ENCODE data around the gene VEPH1.

The VEPH1 gene

DNA sequence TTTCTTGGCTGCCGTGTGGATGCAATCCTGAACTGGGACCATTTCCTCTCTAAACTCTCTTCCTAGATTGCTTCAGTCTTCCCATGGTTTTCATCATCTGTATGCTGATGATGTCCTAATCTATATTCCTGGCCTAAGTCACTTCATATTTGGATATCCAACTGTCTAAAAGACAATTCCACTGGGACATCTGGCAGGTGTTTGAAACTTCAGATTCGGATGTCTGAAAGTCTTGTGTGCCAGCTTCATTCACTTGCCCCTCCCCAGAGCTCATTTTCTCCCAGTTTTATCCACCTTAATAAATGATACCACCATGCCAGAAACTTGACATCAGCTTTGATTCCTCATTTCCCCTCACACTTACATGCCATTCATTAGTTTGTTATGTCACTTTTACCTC, 201.5 kb downstream of the VEPH1 start:
- no peak for DNase-seq (ENCODE audit: low read depth)

DNA sequence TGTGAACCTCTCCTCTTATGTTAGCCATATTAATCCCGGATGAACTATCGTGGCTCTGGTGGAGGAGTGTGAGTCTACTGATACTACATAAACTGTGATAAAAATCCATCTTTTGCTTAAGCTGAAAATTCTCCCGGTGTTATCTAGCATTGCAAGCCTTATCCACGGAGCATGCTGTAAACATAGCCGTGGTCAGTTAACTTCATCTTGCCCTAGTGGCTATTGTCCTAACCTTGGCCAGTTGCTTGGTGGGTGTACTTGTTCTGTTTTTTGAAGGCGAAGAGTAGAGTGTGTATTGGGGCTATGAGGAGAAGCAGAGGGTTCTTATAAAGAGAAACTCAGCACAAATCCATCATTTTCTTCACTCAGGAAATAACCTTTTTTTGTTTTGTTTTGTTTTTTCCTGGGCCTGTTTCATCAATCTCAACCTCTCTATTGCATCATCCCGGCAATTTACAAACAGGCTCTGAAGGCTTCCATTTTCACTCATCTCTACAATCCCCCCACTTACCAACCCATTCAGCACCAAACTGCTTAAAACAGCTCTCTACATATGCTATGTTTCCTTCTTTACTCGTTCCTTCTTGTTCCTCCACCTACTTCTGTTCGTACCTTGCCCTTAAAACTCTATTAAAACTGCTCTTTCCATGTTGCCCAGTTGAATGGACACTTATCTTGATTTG, 202.1 kb downstream of the VEPH1 start:
- DNase-seq (ENCODE audit: low read depth), result no peak

DNA sequence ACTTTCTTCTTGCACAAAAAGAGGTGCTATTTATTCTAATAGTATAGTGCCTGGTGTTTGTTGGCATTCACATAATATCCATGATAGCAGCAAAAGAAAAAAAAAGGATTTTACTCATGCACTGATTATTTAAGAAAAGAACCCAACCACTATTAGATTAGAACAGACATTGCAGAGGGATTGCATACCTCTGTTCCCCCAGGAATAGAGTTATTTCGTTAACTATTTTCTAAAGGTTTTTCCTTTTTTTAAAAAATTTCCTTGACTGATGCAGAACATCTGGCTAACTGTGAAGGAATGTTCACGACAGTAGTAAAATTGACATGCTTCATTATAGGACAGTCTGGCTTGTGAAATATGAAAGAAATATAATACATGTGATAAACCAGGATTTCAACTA, 203.1 kb downstream of the VEPH1 start:
- no peak for DNase-seq (ENCODE audit: low read depth)

DNA sequence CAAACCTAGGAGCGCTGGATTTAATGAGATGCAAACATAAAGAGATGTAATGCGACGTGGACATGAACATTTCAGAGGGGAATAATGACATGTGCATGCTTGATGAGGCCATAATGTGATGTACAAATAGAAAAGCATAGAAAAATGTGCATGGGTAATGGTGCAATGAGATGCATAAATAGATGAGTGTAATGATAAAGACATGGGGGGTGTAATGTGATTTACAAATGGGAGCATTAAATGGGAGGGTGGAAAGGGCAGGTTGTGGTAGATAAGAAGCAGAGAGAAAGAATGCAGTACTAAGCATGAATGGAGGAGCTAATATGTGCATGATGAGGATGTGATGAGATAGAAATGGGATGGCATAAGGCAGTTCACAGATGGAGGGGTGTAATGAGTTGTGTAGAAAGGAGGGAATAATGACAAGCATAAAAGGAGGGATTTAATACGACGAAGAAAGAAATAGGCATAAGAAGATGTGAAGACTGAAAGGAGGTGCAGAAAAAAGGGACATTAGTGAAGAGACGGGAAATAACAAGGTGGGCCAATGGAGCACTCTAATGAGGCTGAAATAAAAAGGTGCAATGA, 205.8 kb downstream of the VEPH1 start:
- DNase-seq (ENCODE audit: low read depth), result no peak

DNA sequence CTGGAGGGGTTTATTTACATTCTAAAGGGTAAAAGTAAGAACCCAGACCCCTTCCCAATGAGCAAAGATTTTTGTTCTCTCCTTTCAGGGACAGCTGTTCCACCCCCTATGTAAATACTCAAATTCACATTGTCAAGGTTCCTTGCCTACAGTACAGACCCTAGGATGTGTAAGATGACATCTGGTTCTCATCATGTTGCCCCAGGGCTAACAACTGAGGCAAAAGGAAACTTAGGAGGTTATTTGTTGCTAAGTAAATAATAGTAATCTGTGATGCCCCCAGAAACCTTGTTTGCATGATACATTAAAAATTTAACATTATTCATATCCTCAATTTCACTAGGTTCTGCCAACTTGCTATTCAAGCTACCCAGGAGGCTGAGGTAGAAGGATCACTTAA, 208.3 kb downstream of the VEPH1 start:
- DNase-seq (ENCODE audit: low read depth), result no peak

DNA sequence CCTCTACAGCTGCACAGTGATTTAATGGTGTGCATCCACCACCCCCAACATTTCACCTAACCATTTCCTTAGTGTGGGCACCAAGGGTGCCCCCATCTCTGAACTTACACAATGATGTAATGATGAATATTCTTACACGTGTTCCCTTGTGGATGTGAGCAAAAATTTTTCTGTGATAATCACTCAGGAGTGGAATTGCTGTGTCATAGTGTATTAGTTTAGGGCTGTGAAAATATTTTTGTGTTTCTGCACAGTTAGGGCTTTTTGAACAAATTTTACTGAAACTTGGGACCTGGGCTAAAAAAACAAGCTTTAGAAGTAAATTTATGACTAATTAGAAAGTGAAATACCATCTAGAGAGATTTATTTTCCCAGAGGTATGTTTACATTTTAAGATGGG, 208.7 kb downstream of the VEPH1 start:
- DNase-seq (ENCODE audit: low read depth), result no peak

DNA sequence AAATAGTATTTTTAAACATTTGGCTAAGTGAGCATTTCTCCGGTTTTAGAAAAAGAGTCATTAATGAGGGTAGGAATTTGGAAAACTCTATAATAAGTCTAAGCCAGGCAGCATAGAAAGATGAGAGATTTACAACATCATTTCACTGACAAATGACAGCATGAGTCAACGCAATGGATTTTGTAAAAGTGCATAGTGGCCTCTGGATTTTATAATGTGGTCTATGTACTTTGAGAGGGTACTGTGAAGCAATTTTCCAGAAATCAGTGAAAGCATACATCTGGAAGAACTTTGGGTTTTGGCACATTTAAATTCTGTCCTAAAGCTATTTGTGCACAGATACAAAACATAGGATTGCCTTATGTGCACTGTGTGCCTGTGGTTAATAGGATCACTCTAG, 212.4 kb downstream of the VEPH1 start:
- DNase-seq (ENCODE audit: low read depth), result no peak

DNA sequence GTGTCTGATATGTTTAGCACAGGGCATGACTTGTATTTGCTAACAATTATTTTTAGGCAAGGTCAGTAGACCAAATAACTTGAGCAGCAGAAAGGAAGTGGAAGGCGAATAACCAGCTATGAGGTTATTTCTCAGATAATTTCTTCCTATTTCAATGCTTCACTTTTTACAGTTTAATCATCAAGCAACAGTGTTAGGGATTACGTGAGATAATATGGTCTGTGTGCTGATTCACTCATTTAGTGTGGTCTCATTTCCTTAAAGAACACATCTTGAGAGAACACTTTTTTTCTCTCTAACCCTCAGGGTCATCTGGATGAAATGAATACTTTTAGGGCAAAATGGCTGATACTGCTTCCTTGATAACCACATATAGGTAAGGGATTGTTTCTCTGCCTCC, 217.2 kb downstream of the VEPH1 start:
- no peak for DNase-seq (ENCODE audit: low read depth)

DNA sequence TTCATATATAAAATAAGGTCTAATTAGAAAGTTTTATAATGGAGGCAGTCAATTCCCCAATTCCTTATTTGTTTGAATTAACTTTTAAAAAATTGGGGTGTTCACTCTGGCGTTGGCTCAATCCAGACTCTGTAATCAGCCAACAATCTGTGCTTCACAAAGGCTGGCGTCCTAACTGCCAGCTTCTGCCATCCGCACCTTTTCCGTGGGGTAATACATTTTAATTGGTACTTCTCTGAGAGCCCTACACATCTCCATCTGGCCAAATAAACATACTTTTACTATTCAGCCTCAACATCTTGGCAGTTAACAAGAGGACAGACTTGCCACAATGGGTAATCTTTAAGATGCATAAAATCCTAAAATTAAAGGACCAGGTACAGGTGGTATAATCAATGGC, 218.1 kb downstream of the VEPH1 start:
- DNase-seq (ENCODE audit: low read depth), result no peak

DNA sequence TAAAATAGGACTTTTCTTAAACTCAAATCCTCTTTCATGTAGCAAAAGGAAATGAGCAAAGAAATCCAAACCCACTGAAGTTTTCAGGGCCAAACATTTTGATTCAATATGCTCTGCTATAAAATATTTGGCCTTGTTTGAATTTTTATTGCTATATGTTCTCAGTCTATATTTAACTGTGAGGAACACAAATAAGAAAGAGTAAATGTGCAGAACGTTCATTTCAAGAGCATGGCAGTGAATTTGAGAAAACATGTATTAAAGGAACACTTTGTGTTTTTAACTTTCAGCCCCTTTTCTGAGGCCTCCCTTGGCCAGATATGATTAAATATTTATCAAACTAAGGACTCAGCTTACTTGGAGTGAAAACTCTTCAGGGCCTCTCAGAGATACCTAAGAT, 218.5 kb downstream of the VEPH1 start:
- DNase-seq (ENCODE audit: low read depth), result no peak

DNA sequence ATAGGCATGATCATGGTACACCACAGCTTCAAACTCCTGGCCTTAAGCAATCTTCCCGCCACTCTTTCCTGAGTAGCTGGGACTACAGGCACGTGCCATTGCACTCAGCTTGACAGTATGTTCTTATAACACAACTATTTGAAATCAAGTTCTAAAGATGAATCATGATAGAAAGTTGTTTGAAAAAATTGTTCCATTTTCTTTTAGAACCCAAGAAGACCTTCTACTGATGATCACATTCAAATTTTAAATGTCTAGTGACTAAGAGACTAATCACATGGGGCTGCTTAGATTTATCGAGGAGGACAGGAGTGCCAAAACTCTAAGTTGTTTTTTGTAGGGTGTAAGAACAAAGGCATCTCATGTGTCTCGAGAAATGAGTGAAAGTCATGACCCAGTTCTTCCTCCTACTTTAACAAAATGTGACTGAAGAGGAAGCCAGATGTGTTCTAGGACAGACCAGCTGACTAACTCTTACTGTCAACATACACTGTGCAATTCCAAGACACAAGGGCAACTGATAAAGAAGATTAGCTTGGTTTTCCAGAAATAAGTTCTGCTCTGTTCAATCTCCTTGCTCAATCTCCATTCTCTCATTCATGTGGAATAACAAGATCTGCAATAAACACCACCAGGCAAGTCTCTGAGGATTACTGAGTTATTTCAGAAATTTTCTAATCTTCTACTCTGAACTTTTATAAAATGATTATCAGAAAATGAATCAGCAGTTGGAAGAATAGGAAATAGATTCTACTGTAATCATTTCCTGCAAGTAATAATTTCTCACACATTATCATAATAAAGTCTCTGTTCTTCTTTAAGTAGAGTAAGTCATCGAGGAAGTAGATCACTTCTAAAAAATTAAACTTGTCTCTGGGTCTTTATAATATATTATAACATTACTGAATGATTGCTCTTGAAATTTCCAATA, 220.7 kb downstream of the VEPH1 start:
- DNase-seq (ENCODE audit: low read depth), result no peak

DNA sequence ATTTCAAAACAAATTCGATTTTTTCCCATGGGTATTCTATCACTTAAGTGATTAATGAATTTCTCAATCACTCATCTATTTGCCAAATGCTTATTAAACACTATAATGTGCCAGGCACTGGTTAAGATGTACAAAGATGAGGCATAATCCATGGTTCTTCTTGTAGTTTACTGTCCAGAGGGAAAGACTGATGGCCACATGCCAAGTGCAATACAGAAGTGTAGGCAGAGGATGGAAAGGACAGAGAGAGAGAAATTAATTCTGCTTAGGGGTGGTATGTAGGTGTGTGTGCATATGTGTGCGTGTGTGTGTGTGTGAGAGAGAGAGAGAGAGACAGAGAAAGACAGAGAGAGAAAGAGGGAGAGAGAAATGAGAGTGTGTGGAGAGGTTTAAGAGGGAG, 222.4 kb downstream of the VEPH1 start:
- no peak for DNase-seq (ENCODE audit: low read depth)

DNA sequence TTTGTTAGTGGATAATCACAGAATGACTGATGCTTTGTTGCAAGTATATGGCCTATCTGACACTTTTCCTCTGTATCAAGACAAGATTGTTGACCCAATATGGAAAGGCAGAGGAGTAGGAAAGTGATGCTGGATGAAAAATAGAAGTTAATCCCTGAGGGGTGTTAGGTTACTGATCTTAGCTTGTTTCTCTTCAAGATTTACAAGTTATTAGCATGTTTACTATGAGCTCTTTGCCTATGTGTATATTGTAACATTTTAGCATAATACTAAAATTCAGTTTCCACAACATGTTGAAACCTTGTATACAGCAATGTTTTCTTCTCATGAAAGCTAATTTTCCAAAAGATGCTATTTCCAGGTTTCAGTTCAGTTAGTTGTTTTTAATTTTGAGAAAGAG, 222.9 kb downstream of the VEPH1 start:
- no peak for DNase-seq (ENCODE audit: low read depth)

DNA sequence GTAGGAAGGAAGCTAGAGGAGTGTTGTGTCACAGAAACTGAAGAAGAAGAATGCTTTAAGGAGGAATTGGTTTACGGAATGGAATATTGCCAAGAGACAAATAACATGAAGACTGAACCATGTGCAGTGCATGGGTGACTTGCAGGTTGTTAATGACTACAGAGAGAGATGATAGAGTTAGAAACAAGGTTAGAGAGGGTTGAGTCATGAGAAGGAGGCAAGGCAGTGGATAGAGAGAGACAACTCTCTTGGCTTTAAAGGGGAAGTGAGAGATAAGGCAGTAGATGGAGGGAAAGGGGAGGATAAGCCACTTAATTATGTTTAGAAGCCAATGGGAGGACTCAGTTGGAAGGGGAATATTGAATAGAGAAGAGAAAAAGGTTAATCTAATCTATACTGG, 224.0 kb downstream of the VEPH1 start:
- no peak for DNase-seq (ENCODE audit: low read depth)

DNA sequence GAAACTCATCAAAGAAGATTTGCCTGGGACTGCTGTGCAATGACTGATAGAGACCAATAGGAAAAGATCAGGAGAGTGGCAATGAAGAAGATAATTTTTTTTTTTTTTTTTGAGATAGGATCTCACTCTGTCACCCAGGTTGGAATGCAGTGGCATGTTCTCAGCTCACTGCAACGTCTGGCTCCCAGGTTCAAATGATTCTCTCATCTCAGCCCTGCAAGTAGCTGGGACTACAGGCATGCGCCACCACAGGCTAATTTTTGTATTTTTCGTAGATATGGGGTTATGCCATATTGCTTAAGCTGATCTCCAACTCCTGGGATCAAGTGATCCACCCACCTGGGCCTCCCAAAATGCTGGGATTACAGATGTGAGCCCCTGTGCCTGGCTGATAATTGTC, 226.4 kb downstream of the VEPH1 start:
- DNase-seq (ENCODE audit: low read depth), result no peak

DNA sequence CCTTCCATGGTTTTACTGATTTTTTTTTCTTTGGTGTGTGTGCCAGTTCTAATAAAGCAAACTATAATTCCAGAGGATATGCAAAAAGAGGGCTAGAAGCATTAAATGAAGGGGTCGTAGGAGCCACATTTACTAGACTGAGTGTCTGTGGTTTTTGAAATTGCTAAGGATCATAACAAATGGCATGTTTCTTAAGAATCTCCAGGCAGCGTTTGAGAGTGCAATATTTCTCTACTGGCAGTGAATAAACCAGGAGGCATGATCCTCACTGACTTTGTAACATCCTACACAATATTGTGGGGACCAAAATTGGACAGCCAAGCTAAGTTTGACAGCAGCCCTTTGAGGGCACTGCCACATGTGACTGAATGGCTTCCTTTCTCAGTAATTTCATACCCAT, 227.4 kb downstream of the VEPH1 start:
- DNase-seq (ENCODE audit: low read depth), result no peak

DNA sequence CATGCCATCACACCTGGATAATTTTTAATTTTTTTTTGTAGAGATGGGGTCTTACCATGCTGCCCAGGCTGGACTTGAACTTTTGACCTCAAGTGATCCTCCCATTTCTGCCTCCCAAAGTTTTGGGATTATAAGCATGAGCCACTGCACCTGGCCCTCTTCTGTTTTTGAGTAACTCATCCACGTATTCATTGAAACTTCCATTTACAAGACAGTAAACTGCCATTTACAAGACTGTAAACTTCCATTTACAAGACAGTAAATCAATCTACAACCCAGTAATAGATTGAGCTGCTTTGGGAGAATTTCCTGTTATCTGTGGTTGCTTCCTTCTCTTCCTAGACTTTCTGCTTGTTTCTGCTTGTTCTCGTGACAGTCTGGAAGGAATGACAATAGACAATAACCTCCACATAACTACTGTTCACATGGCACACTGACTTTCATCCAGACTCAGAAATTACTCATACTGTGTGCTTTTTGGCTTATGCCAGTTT, 228.5 kb downstream of the VEPH1 start:
- no peak for DNase-seq (ENCODE audit: low read depth)

DNA sequence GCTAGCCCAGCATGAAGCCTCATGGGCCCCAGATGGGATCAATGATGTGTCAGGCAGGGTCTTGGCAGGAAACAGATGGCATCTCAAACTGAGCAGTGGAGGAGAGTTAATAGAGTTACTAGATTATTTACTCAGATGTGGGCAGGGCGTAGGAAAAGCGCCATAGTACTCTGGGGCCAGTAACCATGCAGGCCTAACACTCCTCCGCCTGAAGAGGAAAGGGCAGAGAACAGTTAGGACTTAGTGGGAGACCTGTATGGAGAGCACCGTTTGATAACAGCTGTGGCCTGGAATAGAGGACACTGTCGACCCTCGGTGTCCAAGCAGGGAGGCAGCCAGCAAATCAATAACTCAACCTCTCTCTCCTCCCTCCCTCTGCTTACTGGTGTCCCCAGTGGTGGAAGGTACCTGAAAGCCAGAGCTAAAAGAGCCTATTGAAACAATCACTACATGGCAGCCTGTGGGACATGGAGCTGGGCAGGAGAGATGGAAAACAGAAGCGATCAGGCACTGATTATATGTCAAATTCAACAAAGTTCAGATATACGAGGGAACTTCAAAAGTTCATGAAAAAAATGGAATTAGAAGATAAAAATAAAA, 231.8 kb downstream of the VEPH1 start:
- no peak for DNase-seq (ENCODE audit: low read depth)

DNA sequence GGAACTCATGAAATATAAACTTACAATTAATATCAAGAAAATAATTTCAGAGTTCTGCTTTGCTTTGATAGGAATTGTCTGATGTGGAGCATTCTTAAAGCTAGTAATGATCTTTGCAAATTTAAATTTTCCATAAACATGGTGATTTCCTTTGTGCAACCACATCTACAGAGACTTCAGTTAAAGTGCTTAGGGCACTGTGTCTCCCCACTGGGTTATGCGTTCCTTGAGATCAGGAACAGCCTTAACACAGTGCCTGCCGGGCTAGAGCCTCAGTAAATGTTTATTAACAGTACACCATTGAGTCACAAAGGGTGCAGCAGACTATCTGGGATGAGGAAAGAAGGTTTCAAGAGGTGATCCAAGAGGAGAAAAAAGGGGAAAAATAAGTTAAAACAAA, 235.2 kb downstream of the VEPH1 start:
- DNase-seq (ENCODE audit: low read depth), result no peak

DNA sequence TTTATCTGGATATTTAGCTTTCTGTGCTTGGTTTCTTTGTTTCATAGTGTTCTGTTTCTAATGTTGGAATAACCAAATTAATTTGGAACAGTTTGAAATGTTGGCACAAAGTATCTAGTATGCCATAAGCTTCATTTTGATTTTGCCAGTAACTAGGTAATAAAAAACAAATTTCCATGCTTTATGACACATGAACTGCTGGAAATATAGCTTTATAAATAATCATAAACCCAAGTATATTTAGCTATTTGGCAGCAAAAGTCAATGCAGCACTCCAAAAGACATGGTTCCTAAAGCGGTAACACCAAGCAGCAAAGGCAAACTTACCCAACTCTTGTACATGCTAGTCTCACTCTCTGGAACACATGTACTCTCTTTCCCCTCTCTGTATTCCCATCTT, 237.3 kb downstream of the VEPH1 start:
- DNase-seq (ENCODE audit: low read depth), result no peak

DNA sequence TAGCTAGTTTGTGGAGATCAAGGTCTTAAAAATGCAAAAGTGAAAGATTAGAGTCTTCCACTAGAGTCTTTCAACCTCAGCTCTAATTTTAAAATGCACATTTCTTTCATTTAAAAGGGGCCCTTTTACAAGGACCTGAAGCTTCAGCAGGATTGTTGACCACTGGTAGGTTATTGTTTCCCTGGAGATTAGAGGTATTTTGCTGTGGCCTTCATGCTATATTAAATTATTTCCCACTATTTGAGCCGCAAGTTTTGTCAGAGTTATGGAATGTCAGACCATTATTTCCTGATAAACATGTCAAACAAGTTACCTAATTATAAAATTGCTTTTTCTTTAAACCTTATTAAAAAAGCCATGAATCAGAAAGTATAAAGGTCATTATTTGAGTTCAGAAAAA, 240.2 kb downstream of the VEPH1 start:
- no peak for DNase-seq (ENCODE audit: low read depth)

DNA sequence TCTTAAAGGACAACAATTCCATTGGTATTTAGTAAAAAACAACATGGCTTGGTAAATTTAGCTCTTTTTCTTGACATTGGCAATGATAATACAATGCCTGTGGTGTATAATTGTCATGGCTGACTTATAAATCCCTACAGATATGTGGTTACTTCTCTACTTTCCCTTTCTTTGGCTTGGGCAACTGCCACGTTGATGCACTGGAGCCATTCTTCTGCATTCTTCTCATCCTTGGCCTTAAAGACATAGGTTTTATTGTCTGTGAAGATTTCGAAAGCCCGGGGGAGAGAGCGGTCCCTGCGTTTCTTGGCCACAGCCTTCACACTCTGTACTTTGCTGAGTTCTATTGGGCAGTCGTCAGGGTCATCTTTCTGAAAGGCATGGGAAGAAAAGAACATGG, 242.2 kb downstream of the VEPH1 start:
- no peak for DNase-seq (ENCODE audit: low read depth)

DNA sequence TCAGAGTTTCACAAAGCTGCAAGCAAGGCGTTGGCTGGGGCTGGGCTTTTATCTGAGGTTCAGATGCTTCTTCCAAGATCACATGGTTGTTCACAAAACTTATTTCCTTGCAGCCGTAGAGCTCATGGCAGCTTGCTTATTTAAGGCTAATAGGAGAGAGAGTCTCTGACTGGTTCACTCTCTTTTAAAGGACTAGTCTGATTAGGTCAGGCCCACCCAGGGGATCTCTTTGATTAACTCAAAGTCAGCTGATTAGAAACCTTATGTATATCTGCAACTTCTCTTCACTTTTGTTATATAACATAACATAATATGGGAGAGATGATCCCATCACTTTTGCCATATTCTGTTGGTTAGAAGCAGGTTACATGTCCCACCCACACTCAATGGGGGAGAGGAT, 243.4 kb downstream of the VEPH1 start:
- no peak for DNase-seq (ENCODE audit: low read depth)

Data from activated T-cell treated with anti-CD3 and anti-CD28 coated beads for 1 hour (primary cell).